ENCODE measurements around the gene HAVCR2. TPM values are rescaled to one million over a fixed set of nuclear protein-coding genes. Genes with fewer than 3 reads are reported as not detected.

The HAVCR2 gene
- total and polyA plus RNA-seq, 2 of the 13 experiments (the other 11 are each of a cell fraction or from before 2014, with no cell fraction given): 0.07 to 0.16 TPM

DNA sequence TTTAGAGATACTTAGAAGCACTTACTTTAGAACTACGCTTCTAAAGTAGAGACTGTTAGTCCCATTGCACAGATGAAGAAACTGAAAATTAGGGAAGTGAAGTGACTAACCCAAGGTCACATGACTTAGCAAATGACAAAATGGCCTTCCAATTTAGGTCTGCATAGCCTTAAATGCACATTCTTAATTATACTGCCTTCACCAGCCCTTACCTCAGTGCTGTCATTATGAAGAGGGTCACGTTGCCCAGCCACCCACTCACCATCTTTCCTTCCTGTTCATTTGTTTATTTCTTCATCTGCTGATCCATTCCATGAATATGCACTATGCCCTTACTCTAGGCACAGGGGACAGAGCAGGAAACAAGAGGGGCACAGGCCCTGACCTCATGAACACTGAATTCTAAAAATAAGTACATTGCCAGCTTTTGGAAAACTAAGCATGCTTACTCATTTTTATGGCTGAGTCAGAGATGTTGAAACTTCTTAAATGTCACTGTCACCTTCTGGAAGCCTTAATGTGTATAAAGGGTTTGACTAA is 8.6 kb downstream of the HAVCR2 start (continued):
- TF ChIP-seq MAFK (conservative IDR thresholded peaks at IDR 0.05 in 1 of 2, IDR thresholded peaks at IDR 0.05 in 1 of 2; ENCODE audit: low read length in 2 of 2) (peak in 1 of 2 experiments; percentile 15; a peak in 1 of 4 replicates), ARID5B (CRISPR knock-in tag; IDR thresholded peaks at IDR 0.05) (peak; percentile 16; the same call in 1 of the 2 replicates), HDAC6 (IDR thresholded peaks at IDR 0.05; ENCODE audit: low read depth, low read length) (no peak), KDM4B (CRISPR knock-in tag; IDR thresholded peaks at IDR 0.05) (no peak)
- TF ChIP-seq, protein P1, sequence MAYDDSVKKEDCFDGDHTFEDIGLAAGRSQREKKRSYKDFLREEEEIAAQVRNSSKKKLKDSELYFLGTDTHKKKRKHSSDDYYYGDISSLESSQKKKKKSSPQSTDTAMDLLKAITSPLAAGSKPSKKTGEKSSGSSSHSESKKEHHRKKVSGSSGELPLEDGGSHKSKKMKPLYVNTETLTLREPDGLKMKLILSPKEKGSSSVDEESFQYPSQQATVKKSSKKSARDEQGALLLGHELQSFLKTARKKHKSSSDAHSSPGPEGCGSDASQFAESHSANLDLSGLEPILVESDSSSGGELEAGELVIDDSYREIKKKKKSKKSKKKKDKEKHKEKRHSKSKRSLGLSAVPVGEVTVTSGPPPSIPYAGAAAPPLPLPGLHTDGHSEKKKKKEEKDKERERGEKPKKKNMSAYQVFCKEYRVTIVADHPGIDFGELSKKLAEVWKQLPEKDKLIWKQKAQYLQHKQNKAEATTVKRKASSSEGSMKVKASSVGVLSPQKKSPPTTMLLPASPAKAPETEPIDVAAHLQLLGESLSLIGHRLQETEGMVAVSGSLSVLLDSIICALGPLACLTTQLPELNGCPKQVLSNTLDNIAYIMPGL (CRISPR knock-in tag; IDR thresholded peaks at IDR 0.05; ENCODE audit: borderline replicate concordance in 1 of 2, low read depth in 1 of 2): no peak

Data from HepG2 (cell line).